Stimulated activated CD8-positive, alpha-beta memory T cell treated with anti-CD3 and anti-CD28 coated beads, Interleukin-12 subunit alpha, Interleukin-12 subunit beta, amount 100 ng/mL, for 24 hours (primary cell): Measurements from ENCODE around the gene ZNF692.
A peak's percentile ranks its signal among the peaks of the same experiment; 100 is the strongest.

Experiments used
- DNase-seq: peaks from one replicate; pipeline ENCODE4 v3.0.0-alpha.2; 2020; ENCODE audit errors: extremely low read depth

ZNF692 gene

DNA sequence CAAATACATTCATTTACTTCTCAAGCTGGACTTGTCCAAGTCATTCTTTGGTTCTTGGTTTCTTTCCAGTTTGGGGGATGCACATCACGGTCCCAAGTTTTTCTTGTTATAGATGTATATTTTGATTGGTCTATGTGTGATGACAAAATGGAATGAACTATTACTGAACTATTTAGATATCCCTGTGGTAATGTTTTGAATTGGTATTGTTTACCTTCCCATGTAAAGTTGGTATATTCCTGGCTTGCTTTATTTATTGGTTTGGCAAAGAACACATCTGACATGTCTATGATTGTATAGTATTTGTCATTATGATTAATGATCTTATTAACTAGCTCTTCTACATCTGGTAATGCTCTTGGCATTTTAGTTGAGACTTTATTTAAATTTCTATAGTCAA lies 22.4 kb upstream of the ZNF692 start:
- no peak for DNase-seq

DNA sequence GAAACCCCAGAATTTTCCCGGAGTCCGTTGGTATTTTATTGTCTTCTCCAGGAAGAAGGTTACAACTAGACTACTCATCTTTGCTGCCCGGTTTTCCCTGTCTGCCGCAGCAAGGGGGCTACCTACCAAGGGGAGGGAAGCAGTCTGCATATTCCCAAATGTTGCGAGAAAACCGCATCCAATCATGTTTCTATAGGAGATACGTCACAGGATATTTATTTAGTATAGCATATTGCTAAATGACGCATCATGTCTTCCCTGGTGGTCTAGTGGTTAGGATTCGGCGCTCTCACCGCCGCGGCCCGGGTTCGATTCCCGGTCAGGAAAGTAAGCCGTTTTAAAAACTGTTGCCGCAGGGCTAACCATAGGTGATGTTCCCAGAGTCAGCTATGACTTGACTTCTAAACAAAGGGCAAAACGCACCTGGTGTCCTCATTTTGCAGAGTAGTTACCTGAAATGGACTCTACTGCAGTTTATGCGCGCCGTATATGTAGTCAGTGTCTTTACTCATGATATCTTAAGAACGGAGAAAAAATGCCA lies 15.2 kb upstream of the ZNF692 start:
- DNase-seq: no peak

- DNase-seq: peak; percentile 80
Observed at GRCh38 chr1:248873409-248873992, 14.6 kb upstream of the ZNF692 start.

- no peak for DNase-seq
Observed at GRCh38 chr1:248872752-248873408, 14.0 kb upstream of the ZNF692 start.

GRCh38 chr1:248871837-248872401 lies 13.0 kb upstream of the ZNF692 start:
- DNase-seq: no peak

DNA sequence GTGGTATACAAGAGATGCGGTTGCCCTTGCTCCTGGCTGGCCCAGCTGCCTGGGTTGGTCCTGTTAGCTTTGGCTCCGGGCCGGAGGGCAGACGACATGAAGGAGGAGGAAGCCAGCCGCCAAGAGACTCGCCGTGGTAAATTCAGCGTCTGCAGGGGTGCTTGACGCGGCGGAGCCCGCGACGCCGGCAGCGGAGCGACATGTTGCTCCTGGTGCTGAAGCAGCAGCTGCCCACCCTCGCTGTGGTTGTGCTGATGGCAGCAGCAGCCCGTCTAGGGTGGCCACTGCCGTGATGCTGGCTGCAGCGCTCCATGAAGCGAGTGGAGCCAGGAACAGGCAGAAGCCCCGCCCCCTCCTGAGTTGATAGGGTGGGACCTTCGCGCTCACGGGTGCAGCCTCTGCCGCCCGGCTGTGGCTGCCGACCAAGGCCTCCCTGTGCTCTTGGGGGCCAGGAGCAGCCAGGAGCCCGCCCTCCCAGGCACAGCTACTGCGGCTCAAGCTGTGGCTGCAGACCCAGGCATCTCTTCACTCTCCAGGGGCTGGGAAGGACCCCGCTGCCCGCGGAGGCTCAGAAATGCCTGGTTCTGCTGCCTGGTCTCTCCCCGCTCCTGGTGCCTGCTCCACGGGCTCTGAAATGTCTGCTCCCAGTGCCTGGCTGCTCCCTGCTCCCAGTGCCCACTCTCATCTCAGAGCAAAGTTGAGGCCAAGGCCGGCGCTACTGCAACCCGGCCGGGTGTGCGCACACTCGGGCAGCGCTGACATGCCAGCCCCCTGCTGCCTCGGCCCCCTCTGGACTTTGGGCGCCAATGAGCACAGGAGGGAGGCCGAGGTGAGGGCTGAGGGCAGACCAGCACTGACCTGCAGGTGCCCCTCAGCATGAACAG lies 4.4 kb upstream of the ZNF692 start:
- no peak for DNase-seq

- no peak for DNase-seq
Observed at GRCh38 chr1:248862695-248862997, 3.8 kb upstream of the ZNF692 start.

DNA sequence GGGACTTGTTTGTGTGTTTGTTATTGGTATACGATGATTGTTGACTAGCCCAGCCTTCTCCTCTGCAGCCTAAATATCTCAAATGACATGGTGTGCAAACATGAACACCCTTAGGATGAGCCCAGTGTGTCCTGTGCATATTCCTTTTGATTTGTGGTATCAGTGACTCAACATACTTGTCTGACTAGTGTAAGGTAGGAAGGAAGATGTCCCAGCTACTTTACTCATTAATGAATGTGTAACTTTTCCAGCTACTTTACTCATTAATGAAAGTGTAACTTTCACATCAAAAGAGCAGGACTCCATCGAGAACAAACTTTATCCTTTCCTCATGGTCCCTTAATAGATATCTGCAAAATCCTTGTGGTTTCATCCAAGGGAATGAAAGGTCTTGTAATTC lies 2.7 kb upstream of the ZNF692 start:
- DNase-seq: no peak

GRCh38 chr1:248860007-248860406 lies 1.1 kb upstream of the ZNF692 start:
- DNase-seq: no peak

- no peak for DNase-seq
Observed at GRCh38 chr1:248858096-248858890, 592 bp downstream of the ZNF692 start.

- no peak for DNase-seq
Observed at GRCh38 chr1:248857749-248858095, 1.2 kb downstream of the ZNF692 start.

- DNase-seq: no peak
Observed at GRCh38 chr1:248857201-248857600, 1.7 kb downstream of the ZNF692 start.

DNA sequence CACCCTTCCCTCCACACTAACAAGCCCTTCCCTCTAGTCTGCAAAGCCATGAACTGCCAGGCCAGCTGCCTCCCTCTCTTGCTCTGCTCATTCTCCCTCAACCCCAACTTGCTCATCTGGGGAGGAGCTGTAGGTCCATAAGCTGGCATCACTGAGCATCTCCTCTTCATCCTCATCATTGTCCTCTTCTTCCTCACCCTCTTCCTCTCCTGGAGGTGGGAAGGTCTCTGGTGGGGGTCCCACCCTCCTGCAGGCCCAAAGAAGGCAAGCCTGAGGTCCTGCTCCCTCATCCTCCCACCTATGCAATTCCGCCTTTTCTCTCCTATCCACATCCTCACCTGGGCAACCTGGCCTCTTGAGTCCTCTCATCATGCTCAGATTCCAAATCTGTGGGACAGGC lies 2.7 kb downstream of the ZNF692 start:
- DNase-seq: no peak

GRCh38 chr1:248855580-248855979 lies 3.3 kb downstream of the ZNF692 start:
- no peak for DNase-seq

DNA sequence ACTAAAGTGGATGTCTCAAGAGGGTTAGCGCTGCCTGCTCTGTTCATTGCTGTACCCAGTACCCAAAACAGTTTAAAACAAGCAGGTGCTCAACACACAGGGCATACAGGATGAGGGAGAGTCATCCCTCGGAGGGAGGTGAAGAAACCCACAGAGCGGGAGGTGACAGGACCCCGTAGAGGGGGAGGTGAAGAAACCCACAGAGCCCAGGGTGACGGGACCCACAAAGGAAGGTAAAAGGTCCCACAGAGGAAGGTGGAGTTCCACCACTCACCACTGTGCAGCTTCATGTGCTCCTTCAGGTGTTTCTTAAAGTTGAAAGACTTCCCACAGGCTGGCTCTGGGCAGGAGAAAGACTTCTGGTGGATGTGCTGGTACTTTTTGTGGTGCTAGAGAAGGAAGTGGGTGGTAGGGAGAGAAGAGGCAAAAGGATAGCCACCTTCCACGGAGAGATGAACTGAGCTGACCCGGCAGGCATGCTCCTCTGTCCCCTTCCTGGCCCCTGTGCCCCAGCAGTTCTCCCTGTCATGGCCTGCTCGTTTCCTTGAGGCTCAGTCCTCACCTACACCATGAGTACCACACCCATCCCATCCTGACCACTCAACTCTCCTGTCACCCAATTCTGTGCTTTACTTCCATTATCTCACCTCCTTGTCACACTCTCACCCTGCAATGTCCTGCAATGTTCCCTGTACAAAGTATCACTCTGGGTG lies 5.1 kb downstream of the ZNF692 start:
- no peak for DNase-seq

GRCh38 chr1:248852481-248853405 lies 6.1 kb downstream of the ZNF692 start:
- DNase-seq: no peak

- DNase-seq: no peak
Observed at GRCh38 chr1:248851390-248851789, 7.5 kb downstream of the ZNF692 start.

- no peak for DNase-seq
Observed at GRCh38 chr1:248850536-248851251, 8.2 kb downstream of the ZNF692 start.

DNA sequence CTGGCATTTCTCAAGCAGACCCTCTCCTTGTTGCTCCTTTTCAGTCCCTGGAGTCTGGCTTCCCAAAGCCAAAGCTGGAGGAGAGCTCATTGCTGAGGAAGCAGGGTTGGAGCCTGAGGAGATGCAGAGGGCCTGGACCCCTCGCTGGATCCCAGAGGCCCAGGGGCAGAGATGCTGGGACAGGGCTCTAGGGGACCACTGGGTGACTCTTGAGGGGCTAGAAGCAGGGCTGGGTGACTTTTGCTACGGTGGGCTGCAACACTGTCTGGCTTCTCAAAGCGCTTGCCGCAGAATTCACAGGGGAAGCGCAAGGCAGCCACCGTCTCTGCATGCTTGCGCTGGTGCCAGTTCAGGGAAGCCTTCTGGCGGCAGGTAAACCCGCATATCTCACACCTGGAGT lies 8.8 kb downstream of the ZNF692 start:
- no peak for DNase-seq
